Stimulated activated CD4-positive, alpha-beta T cell treated with anti-CD3 and anti-CD28 coated beads, Interleukin-4, amount 100 ng/mL, for 1 hour (primary cell): ENCODE data around the gene ARHGEF25.
"Not testable (repeated sequence)": the region's sequence is repeated elsewhere in the genome, so short reads cannot be mapped to it uniquely, and the experiment has no call there.

Experiments used
- DNase-seq: peaks from one replicate; pipeline ENCODE4 v3.0.0-alpha.2; 2020

The ARHGEF25 gene

GRCh38 chr12:57586128-57586527 is 25.1 kb upstream of the ARHGEF25 start:
- DNase-seq: no peak

- DNase-seq: no peak
Measured at GRCh38 chr12:57586832-57587429, 24.3 kb upstream of the ARHGEF25 start.

DNA sequence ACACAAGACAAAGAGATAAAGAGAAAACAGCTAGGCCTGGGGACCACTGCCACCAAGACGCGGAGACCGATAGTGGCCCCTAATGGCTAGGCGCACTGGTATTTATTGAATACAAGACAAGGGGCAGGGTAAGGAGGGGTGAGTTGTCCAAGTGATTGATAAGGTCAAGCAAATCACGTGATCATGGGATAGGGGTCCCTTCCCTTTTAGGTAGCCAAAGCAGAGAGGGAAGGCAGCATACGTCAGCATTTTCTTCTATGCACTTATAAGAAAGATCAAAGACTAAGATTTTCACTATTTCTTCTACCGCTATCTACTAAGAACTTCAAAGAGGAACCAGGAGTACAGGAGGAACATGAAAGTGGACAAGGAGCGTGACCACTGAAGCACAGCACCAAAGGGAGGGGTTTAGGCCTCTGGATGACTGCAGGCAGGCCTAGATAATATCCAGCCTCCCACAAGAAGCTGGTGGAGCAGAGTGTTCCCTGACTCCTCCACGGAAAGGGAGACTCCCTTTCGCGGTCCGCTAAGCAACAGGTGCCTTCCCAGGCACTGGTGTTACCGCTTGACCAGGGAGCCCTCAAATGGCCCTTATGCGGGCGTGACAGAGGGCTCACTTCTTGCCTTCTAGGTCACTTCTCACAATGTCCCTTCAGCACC is 22.2 kb upstream of the ARHGEF25 start:
- not testable (repeated sequence) for DNase-seq

DNA sequence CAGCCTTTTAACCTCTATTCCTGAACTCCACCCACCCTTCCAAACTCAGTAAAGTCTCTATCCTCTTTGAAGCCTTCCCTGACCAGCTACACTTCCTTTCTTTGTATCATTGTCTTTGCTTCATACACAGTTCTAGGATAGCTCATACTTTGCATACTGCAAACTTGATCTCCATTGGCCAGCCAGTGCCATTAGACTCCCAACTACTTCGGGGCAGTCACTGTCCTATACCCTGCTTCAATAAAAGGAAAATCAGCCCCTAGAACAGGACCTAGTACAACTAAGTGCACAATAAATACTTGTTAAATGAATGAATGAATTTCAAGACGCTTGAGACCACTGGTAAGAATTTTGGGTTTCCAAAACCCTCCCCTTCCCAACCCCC is 20.8 kb upstream of the ARHGEF25 start:
- no peak for DNase-seq

- peak; percentile 73 for DNase-seq
Measured at GRCh38 chr12:57590864-57591781, 20.1 kb upstream of the ARHGEF25 start, which contains the start of gene PIP4K2C. PIP4K2C (plus strand) TSS chr12:57591192; CDS start chr12:57591290, 98 bp downstream.

- DNase-seq: no peak
Measured at GRCh38 chr12:57591782-57592325, 19.4 kb upstream of the ARHGEF25 start.

GRCh38 chr12:57592551-57593165 is 18.6 kb upstream of the ARHGEF25 start:
- DNase-seq: no peak

GRCh38 chr12:57593187-57593586 is 18.0 kb upstream of the ARHGEF25 start:
- no peak for DNase-seq

- DNase-seq: no peak
Measured at GRCh38 chr12:57600395-57600794, 10.8 kb upstream of the ARHGEF25 start.

DNA sequence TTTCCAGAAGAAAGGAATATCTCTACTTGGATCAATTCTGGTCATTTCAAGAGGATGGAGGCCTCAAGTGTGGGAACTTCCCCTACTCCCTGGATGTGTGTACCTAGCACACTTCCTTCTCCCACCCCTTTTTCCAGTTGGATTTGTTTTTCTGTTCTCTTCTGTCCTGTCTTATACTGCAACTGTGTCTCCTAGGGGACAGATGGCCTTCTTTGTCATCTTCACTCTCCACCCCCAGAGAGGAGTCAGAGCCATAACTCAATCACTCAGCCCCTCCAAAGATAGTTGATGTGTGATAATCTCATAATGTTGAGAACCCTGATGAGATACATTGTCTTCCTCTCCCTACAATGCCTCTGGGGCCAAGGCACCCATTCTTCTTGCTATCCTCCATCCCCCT is 8.7 kb upstream of the ARHGEF25 start:
- no peak for DNase-seq

DNA sequence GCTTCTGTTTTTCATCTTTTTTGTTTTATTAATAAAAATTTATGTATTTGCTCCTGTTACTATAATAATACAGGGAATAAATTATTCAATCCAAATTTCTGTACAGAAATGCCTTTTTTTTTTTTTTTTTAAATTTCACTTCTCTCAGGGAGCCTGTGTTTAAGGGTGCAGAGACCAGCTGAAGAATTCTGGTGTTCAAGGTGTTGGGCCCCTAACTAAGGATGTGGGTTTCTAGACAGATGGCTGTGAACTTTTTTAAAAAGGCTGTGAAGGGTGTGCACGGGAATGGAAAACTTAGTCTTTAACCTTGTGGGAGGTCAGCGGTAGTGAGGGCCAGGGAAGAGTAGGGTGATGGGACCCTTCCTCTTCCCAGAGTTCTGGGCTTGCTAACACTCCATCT is 7.9 kb upstream of the ARHGEF25 start:
- DNase-seq: no peak

DNA sequence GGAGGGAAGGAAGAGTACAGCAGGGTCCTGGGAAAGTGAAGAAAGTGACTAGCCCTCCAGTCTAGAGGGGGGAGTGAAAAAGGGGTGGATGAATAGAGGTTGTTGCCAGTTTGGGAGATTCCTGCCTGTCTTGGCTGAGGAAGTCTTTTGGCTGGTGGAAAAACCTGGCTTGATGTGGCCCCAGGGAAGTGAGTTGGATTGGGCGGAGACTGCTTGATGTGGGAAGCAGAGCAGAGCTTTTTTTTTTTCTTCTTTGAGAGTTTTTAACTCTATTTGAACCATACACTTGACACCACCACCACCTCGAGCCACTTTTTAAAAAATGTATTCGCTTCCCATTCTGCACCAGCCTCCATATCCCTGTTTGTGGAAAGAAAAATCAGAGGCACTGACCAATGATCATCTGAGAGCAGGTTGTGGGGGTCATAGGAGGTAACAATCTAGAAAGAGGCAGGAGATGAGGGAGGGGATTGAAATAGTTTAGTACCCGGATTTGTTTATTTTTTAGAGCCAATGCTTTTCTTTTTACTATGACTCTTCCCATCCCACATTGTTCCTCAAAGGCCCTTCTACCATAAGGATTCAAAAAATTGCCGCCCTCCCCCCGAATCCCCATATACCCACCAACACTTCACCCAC is 7.3 kb upstream of the ARHGEF25 start:
- DNase-seq: no peak

DNA sequence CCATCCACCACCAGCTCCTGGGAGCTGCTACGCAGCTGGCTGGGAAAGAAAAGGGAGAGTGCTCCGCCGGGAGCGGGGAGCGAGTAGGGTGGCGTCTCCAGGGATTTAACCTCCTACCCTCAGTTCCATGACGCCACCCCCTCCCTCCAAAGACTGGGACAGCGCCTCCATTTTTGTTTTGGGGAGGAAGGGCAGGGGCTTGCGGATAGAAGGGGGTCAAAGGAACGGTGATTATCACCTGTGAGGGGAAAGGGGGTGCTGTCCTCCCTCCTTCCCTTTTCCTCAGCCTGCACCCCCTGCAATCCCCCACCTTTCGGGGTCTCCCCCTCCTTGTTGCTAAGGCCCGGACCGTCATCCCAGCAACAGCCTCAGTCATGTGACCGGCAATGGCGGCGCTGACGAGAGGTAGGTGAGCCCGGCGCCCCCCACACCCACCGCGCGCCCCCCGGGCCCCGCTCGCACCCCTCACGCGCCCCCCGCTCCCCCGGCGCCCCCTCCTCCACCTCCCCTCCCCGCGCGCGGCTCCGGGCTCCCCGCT is 6.7 kb upstream of the ARHGEF25 start, which contains the start of gene DTX3:
Gene DTX3, plus strand, starts transcription at position 371 of the 538 bp plus-strand sequence. CDS start 1,694 bp downstream, outside the sequence.
- peak; percentile 48 for DNase-seq

DNA sequence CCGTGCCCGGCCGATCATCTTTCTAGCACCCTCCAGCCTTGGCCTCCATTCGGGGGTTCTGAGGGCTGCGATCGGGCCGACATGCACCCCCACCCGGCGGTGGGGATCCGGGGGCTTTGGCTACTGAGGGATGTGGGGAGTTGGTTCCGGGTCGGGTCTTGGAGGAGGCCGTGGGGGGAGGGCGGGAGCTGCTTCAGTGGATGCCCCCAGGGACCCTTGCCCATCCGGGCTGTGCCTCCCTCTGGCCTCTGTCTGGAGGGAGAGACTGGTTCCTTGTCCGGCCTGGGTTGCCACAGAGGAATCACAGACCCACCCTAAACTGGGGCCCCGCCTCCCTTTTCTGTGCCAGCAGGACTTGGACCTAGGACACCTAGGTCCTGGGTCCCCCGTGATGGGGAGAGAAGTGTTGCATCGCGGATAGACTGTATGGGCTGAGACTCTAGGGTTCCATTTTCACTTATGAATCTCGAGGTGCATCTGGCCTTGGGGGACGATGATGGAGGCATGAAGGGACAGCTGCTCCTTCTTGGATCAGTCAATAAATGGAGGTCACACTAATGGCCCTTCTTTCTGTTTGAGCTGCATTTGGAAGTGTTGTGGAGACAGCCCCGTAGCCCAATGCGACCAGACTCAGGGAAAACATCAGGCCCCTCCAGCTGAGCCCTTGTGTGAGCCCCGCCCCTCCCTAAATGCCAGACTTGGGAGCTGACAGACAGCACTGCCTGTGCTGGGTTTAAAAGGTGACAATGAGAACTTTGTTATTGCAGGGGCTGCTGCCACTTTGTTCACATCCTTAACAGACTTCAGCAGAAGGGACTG is 6.0 kb upstream of the ARHGEF25 start:
- no peak for DNase-seq

DNA sequence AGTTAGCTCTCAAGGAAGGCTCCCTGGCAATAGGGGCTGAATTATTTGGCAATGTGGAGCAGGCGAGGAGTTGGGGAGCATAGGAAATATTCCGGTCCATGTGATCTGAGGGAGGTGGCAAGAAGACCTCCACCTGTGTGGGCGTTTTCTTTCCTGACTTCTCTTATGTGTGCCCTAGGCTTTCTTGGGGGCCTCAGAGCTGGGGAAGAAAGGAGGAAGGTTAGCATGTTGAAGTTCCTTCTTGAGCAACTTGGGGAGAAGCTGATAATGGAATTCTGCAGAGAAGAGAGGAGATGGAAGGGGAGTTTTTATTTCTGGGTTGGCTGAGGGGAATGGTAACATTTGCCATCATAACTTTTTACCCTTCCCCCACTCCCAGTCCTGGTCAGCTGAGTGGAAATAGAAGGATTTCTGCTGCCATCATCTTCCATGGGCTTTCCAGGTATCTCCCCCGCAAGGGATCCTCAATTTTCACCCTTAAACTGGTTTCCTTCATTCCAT is 5.4 kb upstream of the ARHGEF25 start:
- DNase-seq: no peak

- DNase-seq: no peak
Measured at GRCh38 chr12:57606399-57606798, 4.8 kb upstream of the ARHGEF25 start.

GRCh38 chr12:57606821-57607220 is 4.4 kb upstream of the ARHGEF25 start:
- no peak for DNase-seq

- no peak for DNase-seq
Measured at GRCh38 chr12:57607958-57608663, 3.1 kb upstream of the ARHGEF25 start.

- no peak for DNase-seq
Measured at GRCh38 chr12:57609101-57609780, 2.0 kb upstream of the ARHGEF25 start.
